ENCODE measurements around the gene DMRTC2.

Gene DMRTC2

DNA sequence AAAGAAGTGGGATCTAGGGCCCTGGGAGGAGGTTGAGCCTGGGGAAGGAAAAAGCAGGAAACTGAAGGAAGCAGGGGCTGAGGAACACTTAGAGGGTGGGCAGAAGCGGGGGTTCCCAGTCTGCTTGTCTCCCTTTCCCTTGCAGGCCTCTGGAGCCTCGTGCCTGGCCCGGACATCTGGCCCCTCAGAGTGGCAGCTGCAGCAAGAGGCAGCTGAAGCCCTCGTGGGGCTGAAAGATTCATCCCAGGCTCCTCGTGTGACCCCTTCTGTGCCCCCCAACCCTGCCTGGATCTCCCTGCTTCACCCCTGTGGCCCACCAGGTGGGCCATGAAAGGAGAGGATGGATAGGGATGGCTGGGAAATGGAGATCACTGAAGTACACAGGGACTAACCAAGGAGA is 5.5 kb downstream of the DMRTC2 start:
- Histone ChIP-seq H3K27me3 (ENCODE audit: control insufficient read depth, low read length) (peaks cover 29% of the 10 kb centered on the region), H3K9me3 (ENCODE audit: control insufficient read depth, insufficient read depth, low read length) (no peaks in the 10 kb centered on the region), H3K4me1 (ENCODE audit: control insufficient read depth, low read length) (no peaks in the 10 kb centered on the region), H3K79me2 (ENCODE audit: control insufficient read depth, low read length) (no peaks in the 10 kb centered on the region), H3K9me2 (replicated peaks; ENCODE audit: control insufficient read depth, low read length) (no peaks in the 10 kb centered on the region), H3K27ac (ENCODE audit: low read depth, low read length) (no peak overlapping the region), H3K4me3 (ENCODE audit: low read length) (no peak overlapping the region), H3K4me2 (ENCODE audit: low read length) (no peak overlapping the region), H3K36me3 (ENCODE audit: control insufficient read depth, low read length) (no peaks in the 10 kb centered on the region), H4K20me1 (ENCODE audit: control insufficient read depth, insufficient read depth, low read depth, low read length) (no peaks in the 10 kb centered on the region), H3F3A (ENCODE audit: control insufficient read depth, insufficient read depth) (no peaks in the 10 kb centered on the region)
- TF ChIP-seq, protein P1, sequence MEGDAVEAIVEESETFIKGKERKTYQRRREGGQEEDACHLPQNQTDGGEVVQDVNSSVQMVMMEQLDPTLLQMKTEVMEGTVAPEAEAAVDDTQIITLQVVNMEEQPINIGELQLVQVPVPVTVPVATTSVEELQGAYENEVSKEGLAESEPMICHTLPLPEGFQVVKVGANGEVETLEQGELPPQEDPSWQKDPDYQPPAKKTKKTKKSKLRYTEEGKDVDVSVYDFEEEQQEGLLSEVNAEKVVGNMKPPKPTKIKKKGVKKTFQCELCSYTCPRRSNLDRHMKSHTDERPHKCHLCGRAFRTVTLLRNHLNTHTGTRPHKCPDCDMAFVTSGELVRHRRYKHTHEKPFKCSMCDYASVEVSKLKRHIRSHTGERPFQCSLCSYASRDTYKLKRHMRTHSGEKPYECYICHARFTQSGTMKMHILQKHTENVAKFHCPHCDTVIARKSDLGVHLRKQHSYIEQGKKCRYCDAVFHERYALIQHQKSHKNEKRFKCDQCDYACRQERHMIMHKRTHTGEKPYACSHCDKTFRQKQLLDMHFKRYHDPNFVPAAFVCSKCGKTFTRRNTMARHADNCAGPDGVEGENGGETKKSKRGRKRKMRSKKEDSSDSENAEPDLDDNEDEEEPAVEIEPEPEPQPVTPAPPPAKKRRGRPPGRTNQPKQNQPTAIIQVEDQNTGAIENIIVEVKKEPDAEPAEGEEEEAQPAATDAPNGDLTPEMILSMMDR (IDR thresholded peaks at IDR 0.05; ENCODE audit: low read depth, low read length, poor library complexity, severe bottlenecking), result no peak
- TF ChIP-seq EZH2phosphoT487 (IDR thresholded peaks at IDR 0.05; ENCODE audit: borderline replicate concordance, low read length), result no peak

DNA sequence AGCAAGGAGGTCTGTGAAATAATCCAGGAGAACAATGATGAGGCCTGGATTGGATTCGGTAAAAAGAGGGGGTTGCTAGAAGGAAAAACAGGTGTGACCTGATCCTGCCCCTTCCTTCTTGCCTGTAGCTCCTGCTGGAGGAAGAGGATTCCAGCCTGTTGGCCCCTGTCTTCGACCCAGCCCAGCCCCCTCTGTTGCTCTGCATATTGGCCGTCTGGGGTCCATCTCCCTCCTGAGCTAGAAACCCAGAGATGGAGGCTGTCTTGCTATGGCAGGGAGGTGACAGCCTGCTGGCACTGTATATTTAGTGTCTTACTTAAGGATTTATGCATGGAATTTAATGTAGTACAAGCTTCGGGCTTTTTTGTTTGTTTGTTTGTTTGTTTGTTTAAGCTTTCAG is 6.6 kb downstream of the DMRTC2 start:
- H3K36me3 ChIP-seq (ENCODE audit: control insufficient read depth, low read length), result no peaks in the 10 kb centered on the region
- no peak for TF ChIP-seq EZH2phosphoT487 (IDR thresholded peaks at IDR 0.05; ENCODE audit: borderline replicate concordance, low read length)
- TF ChIP-seq, protein P1 (IDR thresholded peaks at IDR 0.05; ENCODE audit: low read depth, low read length, poor library complexity, severe bottlenecking), result no peak
- no peaks in the 10 kb centered on the region for H3K79me2 ChIP-seq (ENCODE audit: control insufficient read depth, low read length)
- peaks cover 29% of the 10 kb centered on the region for H3K27me3 ChIP-seq (ENCODE audit: control insufficient read depth, low read length)
- no peaks in the 10 kb centered on the region for H3F3A ChIP-seq (ENCODE audit: control insufficient read depth, insufficient read depth)
- no peaks in the 10 kb centered on the region for H3K9me3 ChIP-seq (ENCODE audit: control insufficient read depth, insufficient read depth, low read length)
- no peaks in the 10 kb centered on the region for H3K9me2 ChIP-seq (replicated peaks; ENCODE audit: control insufficient read depth, low read length)
- no peak overlapping the region for H3K4me3 ChIP-seq (ENCODE audit: low read length)
- no peaks in the 10 kb centered on the region for H4K20me1 ChIP-seq (ENCODE audit: control insufficient read depth, insufficient read depth, low read depth, low read length)
- H3K4me2 ChIP-seq (ENCODE audit: low read length), result no peak overlapping the region
- no peak overlapping the region for H3K27ac ChIP-seq (ENCODE audit: low read depth, low read length)
- H3K4me1 ChIP-seq (ENCODE audit: control insufficient read depth, low read length), result no peaks in the 10 kb centered on the region

DNA sequence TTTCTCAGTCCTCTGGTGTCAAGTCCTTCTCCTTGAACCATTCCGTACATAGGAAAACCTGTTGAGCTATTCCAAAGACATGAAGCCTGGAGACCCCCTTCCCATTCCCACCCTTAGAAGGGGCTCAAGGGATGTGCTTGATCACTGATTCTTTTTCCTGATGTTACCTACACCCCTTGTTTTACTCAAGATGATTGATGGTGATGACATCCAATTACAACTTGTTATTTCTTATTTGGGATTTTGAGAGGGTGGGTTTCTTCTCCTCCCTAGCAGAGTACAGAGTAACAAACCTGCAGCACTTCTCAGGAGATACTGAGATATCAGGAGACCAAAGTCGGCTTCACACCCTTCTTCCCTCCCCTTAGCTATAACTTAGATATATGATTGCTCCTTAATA is 8.5 kb downstream of the DMRTC2 start:
- no peak for TF ChIP-seq EZH2phosphoT487 (IDR thresholded peaks at IDR 0.05; ENCODE audit: borderline replicate concordance, low read length)
- TF ChIP-seq, protein P1 (IDR thresholded peaks at IDR 0.05; ENCODE audit: low read depth, low read length, poor library complexity, severe bottlenecking), result no peak
- Histone ChIP-seq H3K36me3 (ENCODE audit: control insufficient read depth, low read length) (no peaks in the 10 kb centered on the region), H3K27me3 (ENCODE audit: control insufficient read depth, low read length) (peaks cover 28% of the 10 kb centered on the region), H3K9me3 (ENCODE audit: control insufficient read depth, insufficient read depth, low read length) (no peaks in the 10 kb centered on the region), H4K20me1 (ENCODE audit: control insufficient read depth, insufficient read depth, low read depth, low read length) (no peaks in the 10 kb centered on the region), H3K4me2 (ENCODE audit: low read length) (no peak overlapping the region), H3F3A (ENCODE audit: control insufficient read depth, insufficient read depth) (no peaks in the 10 kb centered on the region), H3K27ac (ENCODE audit: low read depth, low read length) (no peak overlapping the region), H3K79me2 (ENCODE audit: control insufficient read depth, low read length) (no peaks in the 10 kb centered on the region), H3K4me1 (ENCODE audit: control insufficient read depth, low read length) (peaks cover 13% of the 10 kb centered on the region), H3K4me3 (ENCODE audit: low read length) (no peak overlapping the region), H3K9me2 (replicated peaks; ENCODE audit: control insufficient read depth, low read length) (no peaks in the 10 kb centered on the region)

DNA sequence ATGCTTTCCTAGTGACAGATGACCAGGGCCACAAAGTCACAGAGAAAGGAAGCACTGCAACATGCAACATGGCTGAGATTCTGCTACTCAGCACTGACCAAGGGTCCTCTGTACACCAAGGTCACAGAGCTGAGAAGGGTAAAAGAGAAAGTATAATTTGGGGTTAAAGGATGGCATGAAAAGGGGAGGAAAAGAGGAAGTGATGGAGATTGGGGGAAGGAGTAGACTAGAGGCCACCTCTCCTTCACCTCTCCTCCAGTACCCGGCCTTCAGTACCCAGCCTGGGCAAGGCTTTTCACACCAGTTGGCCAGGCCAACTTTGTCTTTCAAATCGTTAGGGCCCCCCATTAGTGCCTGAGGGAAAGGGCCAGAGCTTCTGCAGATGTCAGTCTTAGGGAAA is 8.9 kb downstream of the DMRTC2 start:
- Histone ChIP-seq H3K79me2 (ENCODE audit: control insufficient read depth, low read length) (no peaks in the 10 kb centered on the region), H3K27me3 (ENCODE audit: control insufficient read depth, low read length) (peaks cover 26% of the 10 kb centered on the region), H4K20me1 (ENCODE audit: control insufficient read depth, insufficient read depth, low read depth, low read length) (no peaks in the 10 kb centered on the region), H3K4me1 (ENCODE audit: control insufficient read depth, low read length) (peaks cover 15% of the 10 kb centered on the region), H3K4me3 (ENCODE audit: low read length) (no peak overlapping the region), H3K27ac (ENCODE audit: low read depth, low read length) (no peak overlapping the region), H3K4me2 (ENCODE audit: low read length) (no peak overlapping the region), H3K9me2 (replicated peaks; ENCODE audit: control insufficient read depth, low read length) (no peaks in the 10 kb centered on the region), H3K9me3 (ENCODE audit: control insufficient read depth, insufficient read depth, low read length) (no peaks in the 10 kb centered on the region), H3K36me3 (ENCODE audit: control insufficient read depth, low read length) (no peaks in the 10 kb centered on the region), H3F3A (ENCODE audit: control insufficient read depth, insufficient read depth) (no peaks in the 10 kb centered on the region)
- TF ChIP-seq EZH2phosphoT487 (IDR thresholded peaks at IDR 0.05; ENCODE audit: borderline replicate concordance, low read length), result no peak

All from DOHH2 (cell line).